Caco-2 (cell line): Measurements from ENCODE around the gene COPS6. TPM values are rescaled to one million over a fixed set of nuclear protein-coding genes. Genes with fewer than 3 reads are reported as not detected.

Experiments used
- BruUV-seq: library from RNA; stranded (reverse); fragments of 400-500 nt; replicated peaks from 2 replicates; lab custom pipeline; 2021; lab: Mats Ljungman, UMichigan
- CTCF ChIA-PET: fragments of 300-600 bp; sonication (Branson Sonifier 250); formaldehyde crosslinking; loops from one replicate; lab custom pipeline; 2022; ENCODE audit warnings: antibody characterized with exemption; lab: Charles Lee
- POLR2A ChIA-PET: fragments of 300-600 bp; sonication (Branson Sonifier 250); formaldehyde crosslinking; loops from one replicate; lab custom pipeline; 2022; ENCODE audit warnings: antibody characterized with exemption; lab: Charles Lee
- DNase-seq, 2 experiments: peaks; one replicate each; pipeline versions ENCODE4 v3.0.0 to v3.0.0-alpha.2; 2020 to 2022
- H3K27me3 ChIP-seq: replicated peaks from 2 replicates; pipeline ENCODE4 v1.6.0; 2011; ENCODE audit warnings: low read length; ENCODE audit not compliant: control insufficient read depth, insufficient read depth
- H3K36me3 ChIP-seq: 2 replicates; pipeline ENCODE4 v1.5.1; 2011; ENCODE audit warnings: low read length; ENCODE audit not compliant: control insufficient read depth, insufficient read depth
- H3K4me1 ChIP-seq: fragments of 250-450 bp; sonication (Bioruptor Pico); 2 replicates; pipeline ENCODE4 v1.5.1; 2020; ENCODE audit warnings: mild to moderate bottlenecking
- H3K4me3 ChIP-seq: 2 replicates; pipeline ENCODE4 v1.5.1; 2011; ENCODE audit warnings: low read depth, mild to moderate bottlenecking, control low read depth, low read length
- H3K9me3 ChIP-seq: fragments of 250-450 bp; sonication (Bioruptor Pico); 2 replicates; pipeline ENCODE4 v1.5.1; 2020; ENCODE audit warnings: mild to moderate bottlenecking, moderate library complexity
- H3K27ac Mint-ChIP-seq: one replicate; pipeline ENCODE4 v1.8.0; 2022; ENCODE audit warnings: mixed read lengths; ENCODE audit not compliant: unreplicated experiment
- H3K27me3 Mint-ChIP-seq: one replicate; pipeline ENCODE4 v1.8.0; 2022; ENCODE audit warnings: mixed read lengths; ENCODE audit not compliant: insufficient read depth, unreplicated experiment
- H3K36me3 Mint-ChIP-seq: one replicate; pipeline ENCODE4 v1.8.0; 2022; ENCODE audit warnings: mild to moderate bottlenecking, mixed read lengths; ENCODE audit not compliant: insufficient read depth, unreplicated experiment
- H3K4me1 Mint-ChIP-seq: one replicate; pipeline ENCODE4 v1.8.0; 2022; ENCODE audit warnings: low read depth, mixed read lengths; ENCODE audit not compliant: unreplicated experiment
- H3K4me3 Mint-ChIP-seq: one replicate; pipeline ENCODE4 v1.8.0; 2022; ENCODE audit warnings: mild to moderate bottlenecking, moderate library complexity, mixed read lengths; ENCODE audit not compliant: unreplicated experiment
- H3K9me3 Mint-ChIP-seq: one replicate; pipeline ENCODE4 v1.8.0; 2022; ENCODE audit warnings: mixed read lengths; ENCODE audit not compliant: unreplicated experiment
- intact Hi-C: fragments of 100-400 bp; cut with micrococcal nuclease; formaldehyde crosslinking; loops from one replicate; pipeline ENCODE4 v1.10.0; 2022; ENCODE audit not compliant: unreplicated experiment
- total RNA-seq: library from RNA; stranded (reverse); gene quantifications from 2 replicates; pipeline ENCODE4 v1.2.3, GENCODE V29; 2022
- TF ChIP-seq, protein P1 (sequence below), 2 experiments: fragments of 200-600 bp in 1 of 2; IDR thresholded peaks; 1 replicate in 1 of 2; 2 replicates in 1 of 2; pipeline versions ENCODE4 v1.5.1 to v1.8.0; 2011 to 2022; ENCODE audit warnings: antibody characterized with exemption in 1 of 2, control low read depth in 1 of 2, inconsistent platforms in 1 of 2, low read depth in 1 of 2, low read length in 1 of 2, mild to moderate bottlenecking in 1 of 2, moderate library complexity in 1 of 2; ENCODE audit not compliant: insufficient read depth in 1 of 2, severe bottlenecking in 1 of 2, unreplicated experiment in 1 of 2

The COPS6 gene
- total RNA-seq, 1 experiment from 2014 or later, result 142 TPM

DNA sequence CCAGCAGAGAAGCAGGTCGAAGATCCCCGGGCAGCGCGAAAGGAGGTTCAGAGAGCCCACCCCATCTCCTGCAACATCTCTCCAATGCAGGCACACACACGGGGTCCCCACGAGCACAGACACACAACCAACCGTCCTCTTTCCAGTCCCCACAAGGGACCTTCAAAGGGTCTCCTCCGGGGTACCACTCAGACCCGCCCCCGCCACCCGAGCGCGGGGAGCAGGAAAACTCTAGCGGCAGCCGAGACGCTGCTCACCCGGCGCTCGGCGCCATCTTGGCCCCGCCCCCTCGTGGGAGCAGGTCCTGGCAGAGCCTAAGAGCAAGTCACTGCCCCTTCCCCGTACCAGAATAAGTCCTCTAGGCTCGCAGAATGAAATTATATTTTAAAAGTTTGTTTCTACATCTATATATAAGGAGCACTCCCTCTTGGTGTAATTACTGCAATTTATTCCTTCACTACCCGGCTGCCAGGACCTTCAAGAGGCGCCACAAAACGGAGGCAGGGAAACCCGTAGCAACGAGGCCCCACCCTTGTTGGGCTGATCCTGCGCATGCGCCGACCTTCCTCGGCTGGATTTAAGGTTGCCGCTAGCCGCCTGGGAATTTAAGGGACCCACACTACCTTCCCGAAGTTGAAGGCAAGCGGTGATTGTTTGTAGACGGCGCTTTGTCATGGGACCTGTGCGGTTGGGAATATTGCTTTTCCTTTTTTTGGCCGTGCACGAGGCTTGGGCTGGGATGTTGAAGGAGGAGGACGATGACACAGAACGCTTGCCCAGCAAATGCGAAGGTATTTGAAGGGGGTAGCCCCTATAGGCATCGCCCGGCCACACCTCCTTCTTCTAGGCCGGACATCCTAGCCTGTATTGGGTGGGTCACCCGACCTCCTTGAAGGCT, 30.6 kb downstream of the COPS6 start, which contains the start of the genes CNPY4 and TAF6:
Gene CNPY4 (plus strand): TSS at position 563 of the 898 bp plus-strand sequence. CDS start 111 bp downstream, at position 674.
Gene TAF6 (minus strand): TSS at position 287 of the 898 bp plus-strand sequence. CDS start 5,149 bp downstream, outside the sequence.
- no peaks in the 10 kb centered on the region for H3K36me3 ChIP-seq
- no peaks in the 10 kb centered on the region for H3K9me3 ChIP-seq
- Mint-ChIP-seq H3K27ac (peak within 1 kb of the TSS; percentile 100), H3K27me3 (no peaks in the 10 kb centered on the region), H3K36me3 (peaks cover 29% of the 10 kb centered on the region), H3K9me3 (peaks cover 9% of the 10 kb centered on the region), H3K4me3 (peak within 1 kb of the TSS; percentile 100), H3K4me1 (peaks cover 21% of the 10 kb centered on the region)
- peak within 1 kb of the TSS; percentile 65 for H3K4me3 ChIP-seq
- TF ChIP-seq, protein P1, sequence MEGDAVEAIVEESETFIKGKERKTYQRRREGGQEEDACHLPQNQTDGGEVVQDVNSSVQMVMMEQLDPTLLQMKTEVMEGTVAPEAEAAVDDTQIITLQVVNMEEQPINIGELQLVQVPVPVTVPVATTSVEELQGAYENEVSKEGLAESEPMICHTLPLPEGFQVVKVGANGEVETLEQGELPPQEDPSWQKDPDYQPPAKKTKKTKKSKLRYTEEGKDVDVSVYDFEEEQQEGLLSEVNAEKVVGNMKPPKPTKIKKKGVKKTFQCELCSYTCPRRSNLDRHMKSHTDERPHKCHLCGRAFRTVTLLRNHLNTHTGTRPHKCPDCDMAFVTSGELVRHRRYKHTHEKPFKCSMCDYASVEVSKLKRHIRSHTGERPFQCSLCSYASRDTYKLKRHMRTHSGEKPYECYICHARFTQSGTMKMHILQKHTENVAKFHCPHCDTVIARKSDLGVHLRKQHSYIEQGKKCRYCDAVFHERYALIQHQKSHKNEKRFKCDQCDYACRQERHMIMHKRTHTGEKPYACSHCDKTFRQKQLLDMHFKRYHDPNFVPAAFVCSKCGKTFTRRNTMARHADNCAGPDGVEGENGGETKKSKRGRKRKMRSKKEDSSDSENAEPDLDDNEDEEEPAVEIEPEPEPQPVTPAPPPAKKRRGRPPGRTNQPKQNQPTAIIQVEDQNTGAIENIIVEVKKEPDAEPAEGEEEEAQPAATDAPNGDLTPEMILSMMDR (IDR thresholded peaks at IDR 0.05; ENCODE audit: insufficient read depth in 1 of 2, low read depth in 1 of 2, low read length in 1 of 2, severe bottlenecking in 1 of 2, unreplicated experiment in 1 of 2), result no peak
- POLR2A ChIA-PET, result no interaction called here
- H3K4me1 ChIP-seq, result peaks cover 10% of the 10 kb centered on the region
- peak; percentile 95 to 96 for DNase-seq
- intact Hi-C loops, result loop anchor here (1.0 kb wide), 1 partner anchor 8 kb away; no protein-coding TSS in a partner anchor
- H3K27me3 ChIP-seq, result no peaks in the 10 kb centered on the region
- CTCF ChIA-PET, result no interaction called here
- BruUV-seq, result no TSS peak

DNA sequence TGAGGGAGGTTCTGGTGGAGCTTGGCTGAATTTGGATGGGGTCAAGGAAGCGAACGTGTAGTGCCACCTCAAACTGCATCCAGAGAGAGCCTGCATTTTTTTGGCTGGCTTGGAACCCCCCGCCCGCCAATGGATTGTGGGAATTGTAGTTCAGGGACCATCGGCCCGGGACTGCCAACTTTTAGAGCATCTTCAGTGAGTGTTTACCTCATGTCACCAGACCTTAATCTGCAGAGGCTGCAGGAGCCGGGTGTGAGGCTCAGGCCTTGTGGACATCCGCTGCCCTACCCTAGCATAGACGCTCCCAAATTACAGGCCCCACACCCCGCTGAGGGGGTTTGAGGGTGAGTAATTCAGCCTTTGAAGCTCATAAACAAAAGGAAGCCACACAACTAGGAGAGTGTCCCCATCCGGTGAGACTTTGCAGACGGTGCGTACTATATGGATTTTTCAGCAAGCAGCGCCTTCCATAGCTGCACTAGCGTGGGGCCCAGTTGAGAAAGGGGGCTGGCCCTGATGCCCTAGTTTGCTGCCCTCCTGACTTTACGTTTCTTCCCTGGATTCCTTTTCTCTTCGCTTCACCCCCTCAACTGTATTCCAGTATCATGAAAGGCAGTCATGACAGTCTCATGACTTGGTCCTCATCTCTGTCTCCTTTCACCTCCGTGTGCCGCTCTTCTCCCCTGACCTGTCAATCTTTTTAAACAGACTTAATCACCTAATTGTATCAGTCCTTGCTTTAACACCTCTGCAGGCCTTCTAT, 31.4 kb downstream of the COPS6 start:
- peak overlapping the region; percentile 100 for H3K27ac Mint-ChIP-seq
- peaks cover 9% of the 10 kb centered on the region for H3K9me3 Mint-ChIP-seq
- CTCF ChIA-PET, result no interaction called here
- H3K4me3 ChIP-seq, result peak overlapping the region; percentile 65
- intact Hi-C loops, result loop anchor here (1.0 kb wide), 1 partner anchor 7 kb away; no protein-coding TSS in a partner anchor
- H3K4me1 ChIP-seq, result peaks cover 15% of the 10 kb centered on the region
- no peaks in the 10 kb centered on the region for H3K27me3 Mint-ChIP-seq
- H3K36me3 ChIP-seq, result no peaks in the 10 kb centered on the region
- no peaks in the 10 kb centered on the region for H3K9me3 ChIP-seq
- TF ChIP-seq, protein P1 (IDR thresholded peaks at IDR 0.05; ENCODE audit: insufficient read depth in 1 of 2, low read depth in 1 of 2, low read length in 1 of 2, severe bottlenecking in 1 of 2, unreplicated experiment in 1 of 2), result no peak
- peaks cover 27% of the 10 kb centered on the region for H3K4me1 Mint-ChIP-seq
- peak; percentile 65 to 74 for DNase-seq
- H3K27me3 ChIP-seq, result no peaks in the 10 kb centered on the region
- POLR2A ChIA-PET, result no interaction called here
- TSS peak; percentile 83 for BruUV-seq
- peak overlapping the region; percentile 100 for H3K4me3 Mint-ChIP-seq
- H3K36me3 Mint-ChIP-seq, result peaks cover 26% of the 10 kb centered on the region

DNA sequence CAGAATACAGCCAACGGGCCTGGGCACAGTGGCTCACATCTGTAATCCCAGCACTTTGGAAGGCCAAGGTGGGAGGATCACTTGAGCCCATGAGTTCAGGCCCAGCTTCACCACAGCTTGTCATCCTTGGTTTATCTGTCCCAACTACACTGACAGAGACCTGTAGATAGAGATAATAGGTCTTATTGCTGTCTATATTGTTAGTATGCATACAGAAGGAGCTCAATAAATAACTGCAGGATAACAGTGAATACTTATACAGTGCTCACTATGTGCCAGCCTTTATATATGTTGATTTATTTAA, 31.9 kb downstream of the COPS6 start:
- DNase-seq, result no peak
- H3K36me3 Mint-ChIP-seq, result peaks cover 25% of the 10 kb centered on the region
- peaks cover 32% of the 10 kb centered on the region for H3K4me1 Mint-ChIP-seq
- intact Hi-C loops, result no loop called here
- peaks cover 20% of the 10 kb centered on the region for H3K4me1 ChIP-seq
- no peaks in the 10 kb centered on the region for H3K27me3 Mint-ChIP-seq
- ChIA-PET POLR2A (no interaction called here), CTCF (no interaction called here)
- H3K4me3 Mint-ChIP-seq, result peak overlapping the region; percentile 100
- no peaks in the 10 kb centered on the region for H3K9me3 ChIP-seq
- H3K4me3 ChIP-seq, result no peak overlapping the region
- no peak overlapping the region for H3K27ac Mint-ChIP-seq
- BruUV-seq, result no TSS peak
- TF ChIP-seq, protein P1 (IDR thresholded peaks at IDR 0.05; ENCODE audit: insufficient read depth in 1 of 2, low read depth in 1 of 2, low read length in 1 of 2, severe bottlenecking in 1 of 2, unreplicated experiment in 1 of 2), result no peak
- no peaks in the 10 kb centered on the region for H3K36me3 ChIP-seq
- peaks cover 9% of the 10 kb centered on the region for H3K9me3 Mint-ChIP-seq
- H3K27me3 ChIP-seq, result no peaks in the 10 kb centered on the region
